NCI-H2196 (cell line): ENCODE data around the gene A4GALT.
A peak's percentile ranks its signal among the peaks of the same experiment; 100 is the strongest.

ENCODE experiments used
- DNase-seq: peaks from one replicate; lab custom pipeline; 2025; ENCODE audit not compliant: unreplicated experiment; lab: John Stamatoyannopoulos, UW

The A4GALT gene

GRCh38 chr22:42649246-42650099 lies 71.2 kb downstream of the A4GALT start, which contains the start of gene CYB5R3:
TSS of gene CYB5R3 (minus strand) at chr22:42649392. CDS start at chr22:42649315, 77 bp downstream.
- DNase-seq = peak; percentile 80

GRCh38 chr22:42648368-42649245 lies 72.1 kb downstream of the A4GALT start:
- DNase-seq = no peak

- no peak for DNase-seq
Measured at GRCh38 chr22:42648017-42648367, 72.7 kb downstream of the A4GALT start.

GRCh38 chr22:42646569-42647525 lies 73.8 kb downstream of the A4GALT start:
- DNase-seq = no peak

GRCh38 chr22:42645938-42646568 lies 74.6 kb downstream of the A4GALT start:
- DNase-seq = no peak

GRCh38 chr22:42645341-42645937 lies 75.2 kb downstream of the A4GALT start:
- DNase-seq = no peak

GRCh38 chr22:42644422-42645340 lies 76.0 kb downstream of the A4GALT start:
- DNase-seq = no peak

- DNase-seq = no peak
Measured at GRCh38 chr22:42643634-42644421, 76.8 kb downstream of the A4GALT start.

GRCh38 chr22:42642806-42643633 lies 77.7 kb downstream of the A4GALT start:
- no peak for DNase-seq
